Fibroblast of mammary gland (primary cell): ENCODE results near the gene STAT4.

Source experiments
- DNase-seq: peaks from one replicate; pipeline ENCODE4 v3.0.0-alpha.2; 2010; ENCODE audit warnings: low read depth
- H3K4me3 ChIP-seq: 2 replicates; pipeline ENCODE4 v1.5.1; 2011; ENCODE audit warnings: low read depth, mild to moderate bottlenecking, low read length, moderate library complexity; ENCODE audit not compliant: control insufficient read depth
- CTCF ChIP-seq: conservative IDR thresholded peaks from 2 replicates; pipeline ENCODE4 v1.5.1; 2011; ENCODE audit warnings: low read depth, low read length, inconsistent platforms; ENCODE audit not compliant: control insufficient read depth, insufficient read depth

STAT4 gene

GRCh38 chr2:191148791-191149190 lies 2.0 kb downstream of the STAT4 start:
- no peak overlapping the region for H3K4me3 ChIP-seq
- no peak for TF ChIP-seq CTCF
- DNase-seq, result no peak

GRCh38 chr2:191148281-191148680 lies 2.5 kb downstream of the STAT4 start:
- H3K4me3 ChIP-seq, result no peak overlapping the region
- no peak for TF ChIP-seq CTCF
- DNase-seq, result no peak

GRCh38 chr2:191145769-191146471 lies 4.9 kb downstream of the STAT4 start:
- no peak for TF ChIP-seq CTCF
- no peak overlapping the region for H3K4me3 ChIP-seq
- DNase-seq, result no peak

- DNase-seq, result no peak
- TF ChIP-seq CTCF, result no peak
- H3K4me3 ChIP-seq, result no peak overlapping the region
Observed at GRCh38 chr2:191144217-191144616, 6.6 kb downstream of the STAT4 start.

- no peak for DNase-seq
- no peak overlapping the region for H3K4me3 ChIP-seq
- TF ChIP-seq CTCF, result no peak
Observed at GRCh38 chr2:191143791-191144190, 7.0 kb downstream of the STAT4 start.

- no peak overlapping the region for H3K4me3 ChIP-seq
- DNase-seq, result no peak
- no peak for TF ChIP-seq CTCF
Observed at GRCh38 chr2:191128911-191129304, 21.9 kb downstream of the STAT4 start.
